HG03575 (cell line): ENCODE measurements around the gene KIAA0825.

Source experiments
- ATAC-seq: cut with Tn5 transposase; IDR thresholded peaks from one replicate; pipeline ENCODE4 v1.9.1; 2021; ENCODE audit not compliant: unreplicated experiment, insufficient number of reproducible peaks, low FRiP score; ENCODE audit errors: extremely low read depth

The KIAA0825 gene, protein sequence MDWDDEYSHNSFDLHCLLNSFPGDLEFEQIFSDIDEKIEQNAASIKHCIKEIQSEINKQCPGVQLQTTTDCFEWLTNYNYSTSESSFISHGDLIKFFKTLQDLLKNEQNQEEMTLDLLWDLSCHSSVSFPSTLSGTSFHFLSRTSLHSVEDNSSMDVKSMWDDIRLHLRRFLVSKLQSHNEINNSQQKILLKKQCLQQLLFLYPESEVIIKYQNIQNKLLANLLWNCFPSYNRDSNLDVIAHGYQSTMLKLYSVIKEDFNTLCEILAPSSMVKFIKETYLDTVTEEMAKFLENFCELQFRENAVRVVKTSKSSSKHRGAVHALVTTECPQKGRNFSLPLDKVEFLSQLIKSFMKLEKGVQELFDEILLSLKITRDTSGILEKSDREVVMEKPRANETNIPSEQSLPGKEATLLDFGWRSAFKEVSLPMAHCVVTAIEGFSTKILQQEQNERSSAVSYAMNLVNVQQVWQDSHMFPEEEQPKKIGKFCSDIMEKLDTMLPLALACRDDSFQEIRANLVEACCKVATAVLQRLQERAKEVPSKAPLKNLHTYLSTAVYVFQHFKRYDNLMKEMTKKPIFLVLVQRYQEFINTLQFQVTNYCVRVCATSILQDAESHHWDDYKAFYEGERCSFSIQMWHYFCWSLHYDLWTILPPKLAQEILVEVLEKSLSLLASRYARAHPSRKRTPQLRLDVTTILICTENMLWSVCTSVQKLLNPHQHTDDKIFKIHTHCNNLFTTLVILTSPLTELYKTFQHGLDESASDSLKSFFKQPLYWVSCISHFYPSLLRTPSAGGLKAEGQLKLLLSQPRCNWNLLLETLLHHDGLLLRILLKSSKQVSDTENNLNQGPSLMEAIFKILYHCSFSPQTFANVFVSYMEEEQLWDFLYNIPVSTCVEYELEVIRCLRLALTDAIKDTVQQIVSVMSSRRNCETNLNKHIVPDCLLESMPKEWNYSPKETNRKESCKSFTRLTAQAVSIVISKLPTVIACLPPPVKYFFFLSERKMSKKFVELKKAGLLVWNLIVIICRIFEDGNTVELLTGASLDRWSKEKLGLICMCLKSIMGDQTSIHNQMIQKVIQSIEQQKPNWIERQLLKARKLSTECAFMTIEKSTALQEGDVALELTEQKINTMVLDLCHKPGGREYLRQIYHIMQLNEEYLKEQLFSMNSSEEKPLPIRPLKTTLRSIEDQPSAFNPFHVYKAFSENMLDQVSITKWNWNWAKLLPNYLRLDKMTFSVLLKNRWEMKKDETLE (N-terminal part only)

DNA sequence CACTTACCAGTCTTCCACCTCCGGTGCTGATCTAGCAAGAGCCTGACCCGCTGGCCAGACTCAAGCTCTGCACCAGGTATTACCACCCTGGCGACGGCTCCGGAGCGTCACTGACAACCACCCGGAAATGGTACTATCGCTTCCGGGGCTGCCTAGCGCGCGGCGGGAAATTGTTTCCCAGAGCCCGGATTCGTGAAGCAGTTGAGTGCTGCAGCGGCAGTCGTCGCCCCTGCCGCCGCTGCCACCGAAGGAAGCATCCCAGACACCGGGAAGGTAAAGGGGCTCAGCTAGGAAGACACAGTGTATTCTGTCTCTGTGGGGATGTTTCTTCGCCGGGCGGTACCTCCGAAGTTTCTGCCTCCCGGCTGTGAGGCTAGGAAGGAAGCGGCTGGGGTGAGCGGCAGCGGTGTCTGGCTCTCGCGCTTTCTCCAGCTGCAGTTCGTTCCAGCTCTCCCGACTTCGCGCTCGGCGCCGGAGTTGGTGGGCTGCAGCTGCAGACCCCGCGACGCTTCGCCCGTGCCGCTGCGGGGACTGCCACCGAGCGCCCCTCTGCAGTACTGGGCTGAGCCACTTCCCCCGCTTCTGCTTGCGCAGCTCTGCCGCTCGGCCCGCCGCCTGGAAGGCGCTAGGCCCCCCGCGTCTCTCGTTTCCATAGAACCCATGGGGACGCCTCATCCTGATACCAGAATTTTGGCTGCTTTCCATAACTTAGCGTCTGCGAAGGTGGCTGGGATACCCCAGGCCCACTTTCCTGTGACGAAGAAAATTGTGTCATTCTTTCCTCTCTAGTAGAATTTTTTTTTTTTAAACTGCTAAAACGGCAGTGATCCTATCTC, at the start of gene KIAA0825, which contains the start of gene SLF1:
Gene KIAA0825, minus strand, starts transcription at position 112 of the 836 bp plus-strand sequence. CDS start 81,478 bp downstream, outside the sequence.
Gene SLF1, plus strand, starts transcription at position 177 of the 836 bp plus-strand sequence. CDS start 10,142 bp downstream, outside the sequence.
- peak; percentile 91 for ATAC-seq

GRCh38 chr5:94667937-94668336, 49.5 kb upstream of the KIAA0825 start:
- no peak for ATAC-seq

DNA sequence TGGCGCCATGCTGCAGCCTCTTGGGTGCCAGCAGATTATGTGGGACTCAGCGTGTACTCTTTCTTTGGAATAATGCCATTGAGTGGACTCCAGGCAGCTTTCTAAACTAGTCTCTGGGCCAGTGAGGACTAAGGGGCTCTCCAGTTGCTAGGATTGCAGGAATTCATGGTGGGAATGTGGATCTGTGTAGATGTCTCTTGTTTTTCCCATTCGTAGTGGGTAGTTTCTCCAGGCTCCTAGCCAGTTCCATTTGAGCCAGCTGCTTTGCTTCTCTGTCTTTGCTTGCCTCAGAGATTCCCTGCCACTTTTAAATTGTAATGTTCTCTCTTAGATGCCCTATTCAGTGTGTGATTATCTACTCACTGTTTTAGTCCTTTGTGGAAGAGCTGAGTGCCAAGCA, 42.7 kb upstream of the KIAA0825 start:
- no peak for ATAC-seq

DNA sequence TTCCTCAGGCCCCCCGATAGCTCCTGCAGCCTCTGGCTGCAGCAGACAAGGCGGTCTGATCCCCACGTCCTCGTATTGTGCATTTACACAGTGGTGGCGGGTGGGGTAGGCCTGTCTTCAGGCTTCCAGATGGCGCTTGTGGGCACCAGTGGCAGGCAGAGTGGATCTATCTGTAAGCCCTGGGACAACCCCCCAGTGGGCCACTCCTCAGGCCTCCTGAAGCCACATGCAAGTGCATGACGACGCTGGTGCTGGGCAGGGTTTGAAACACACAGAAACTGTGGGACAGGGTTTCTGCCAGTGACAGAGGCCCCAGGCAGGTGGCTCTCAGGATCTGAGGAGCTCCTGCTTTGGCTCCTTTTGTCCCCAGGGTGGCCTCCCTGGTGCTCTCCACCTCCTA, 42.1 kb upstream of the KIAA0825 start:
- ATAC-seq = no peak

DNA sequence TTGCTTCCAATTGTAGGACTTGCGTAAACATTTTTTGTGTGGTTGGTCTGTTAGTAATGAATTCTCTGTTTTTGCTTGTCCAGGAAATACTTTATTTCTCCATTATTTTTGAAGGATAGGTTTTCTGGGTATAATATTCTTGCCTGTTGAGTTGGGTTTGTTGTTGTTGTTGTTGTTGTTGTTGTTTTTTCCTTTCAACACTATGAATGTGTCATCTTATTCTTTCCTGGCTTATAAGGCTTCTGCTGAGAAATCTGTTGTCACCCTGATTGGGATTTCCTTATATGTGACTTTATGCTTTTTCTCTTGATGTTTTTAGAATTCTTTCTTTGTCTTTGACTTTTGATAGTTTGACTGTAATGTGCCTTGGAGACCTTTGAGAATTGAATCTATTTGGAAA, 39.9 kb upstream of the KIAA0825 start:
- no peak for ATAC-seq

GRCh38 chr5:94649874-94650273, 31.5 kb upstream of the KIAA0825 start:
- ATAC-seq = no peak

DNA sequence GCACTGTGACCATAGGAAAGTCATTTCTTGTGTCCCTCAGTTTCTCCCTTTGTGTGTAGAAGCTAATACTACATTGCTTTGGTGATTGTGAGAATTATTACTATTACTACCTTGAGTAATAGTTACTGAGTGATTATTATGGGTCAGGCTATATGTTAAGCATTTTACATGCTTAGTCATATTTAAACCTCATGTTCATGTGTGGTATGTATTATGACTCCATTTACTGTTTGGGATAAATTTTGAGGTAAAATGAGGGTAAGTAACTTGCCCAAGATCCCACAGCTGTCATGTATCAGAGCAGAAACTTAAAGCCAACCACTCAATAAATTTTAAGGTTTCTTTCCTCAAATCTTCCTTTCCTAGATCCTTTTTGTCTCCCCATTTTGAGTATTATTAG, 28.4 kb upstream of the KIAA0825 start:
- ATAC-seq = no peak

GRCh38 chr5:94645053-94645452, 26.6 kb upstream of the KIAA0825 start:
- ATAC-seq = no peak

- no peak for ATAC-seq
Observed at GRCh38 chr5:94640176-94640575, 21.8 kb upstream of the KIAA0825 start.

- ATAC-seq = peak; percentile 98
Observed at GRCh38 chr5:94632024-94632423, 13.6 kb upstream of the KIAA0825 start.

- ATAC-seq = no peak
Observed at GRCh38 chr5:94627191-94627590, 8.8 kb upstream of the KIAA0825 start.

DNA sequence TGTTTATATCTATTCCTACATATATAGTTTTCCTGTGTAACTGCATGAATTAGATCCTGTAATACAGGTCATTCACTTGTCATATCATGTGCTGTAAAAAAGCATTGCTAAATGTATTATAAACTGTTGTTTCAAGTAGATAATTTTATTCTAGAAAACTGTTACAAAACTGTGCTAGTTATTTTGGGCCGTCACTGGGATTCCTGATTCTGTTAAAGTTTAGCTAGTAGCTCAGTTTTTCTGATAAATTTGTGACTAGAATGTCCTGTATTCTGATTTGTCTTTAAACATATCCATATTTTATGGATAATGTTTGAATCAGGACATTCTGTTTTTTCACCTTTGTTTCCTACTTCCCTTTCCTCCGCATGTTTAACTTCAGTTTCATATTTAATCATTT, 5.5 kb upstream of the KIAA0825 start:
- no peak for ATAC-seq

GRCh38 chr5:94623011-94623410, 4.6 kb upstream of the KIAA0825 start:
- no peak for ATAC-seq

GRCh38 chr5:94621763-94622162, 3.4 kb upstream of the KIAA0825 start:
- no peak for ATAC-seq

GRCh38 chr5:94620256-94620655, 1.9 kb upstream of the KIAA0825 start:
- no peak for ATAC-seq

DNA sequence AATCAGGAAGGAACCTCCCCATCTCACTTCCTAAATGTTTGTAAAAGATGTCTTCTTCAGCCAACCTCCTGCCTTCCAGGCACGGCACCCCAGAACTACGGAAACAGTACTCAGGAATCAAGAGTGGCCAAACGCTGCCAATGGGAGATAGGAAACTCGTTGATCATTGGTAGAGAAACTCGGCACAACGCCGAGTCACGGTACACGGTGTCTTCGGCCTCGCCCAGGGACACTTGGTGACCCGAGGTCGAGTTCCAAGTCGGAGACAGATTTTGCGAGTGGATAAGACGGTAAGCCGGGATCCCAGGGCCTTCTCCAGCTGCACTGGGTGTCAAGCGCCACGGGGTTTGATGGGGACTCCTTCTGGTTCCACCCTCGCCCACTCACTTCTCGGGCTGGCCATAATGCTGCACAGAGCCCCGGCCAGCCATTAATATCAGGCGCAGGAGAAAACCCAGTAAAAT, 343 bp downstream of the KIAA0825 start:
- ATAC-seq = peak; percentile 4

GRCh38 chr5:94615862-94616261, 2.5 kb downstream of the KIAA0825 start:
- ATAC-seq = no peak

GRCh38 chr5:94614156-94614805, 4.1 kb downstream of the KIAA0825 start:
- ATAC-seq = no peak
